Measurements from ENCODE around the gene ZFC3H1.
"Not testable (repeated sequence)": the region's sequence is repeated elsewhere in the genome, so short reads cannot be mapped to it uniquely, and the experiment has no call there.

The ZFC3H1 gene

GRCh38 chr12:71625476-71625875 is 38.2 kb downstream of the ZFC3H1 start:
- no peak for DNase-seq

DNA sequence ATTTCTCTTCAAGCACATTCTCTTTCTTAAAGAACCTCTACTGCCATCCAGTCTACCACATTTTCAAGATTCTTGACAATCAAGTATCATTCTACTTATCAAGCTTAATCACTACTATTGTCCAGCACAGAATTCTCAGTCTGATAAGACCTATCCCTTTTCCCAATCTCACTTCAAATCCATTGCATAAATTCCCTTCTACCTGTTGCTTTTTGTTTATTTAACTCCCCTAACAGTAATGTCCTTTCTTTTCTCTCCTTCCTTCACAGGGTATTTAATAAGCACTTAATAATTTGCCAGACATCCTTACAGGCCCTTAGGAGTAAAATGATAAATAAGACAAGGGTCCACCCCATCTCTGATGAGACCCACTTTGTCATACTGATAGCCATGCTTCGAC is 41.7 kb downstream of the ZFC3H1 start:
- no peak for DNase-seq

- no peak for DNase-seq
These were observed 53.4 kb downstream of the ZFC3H1 start for GRCh38 chr12:71610031-71610795.

DNA sequence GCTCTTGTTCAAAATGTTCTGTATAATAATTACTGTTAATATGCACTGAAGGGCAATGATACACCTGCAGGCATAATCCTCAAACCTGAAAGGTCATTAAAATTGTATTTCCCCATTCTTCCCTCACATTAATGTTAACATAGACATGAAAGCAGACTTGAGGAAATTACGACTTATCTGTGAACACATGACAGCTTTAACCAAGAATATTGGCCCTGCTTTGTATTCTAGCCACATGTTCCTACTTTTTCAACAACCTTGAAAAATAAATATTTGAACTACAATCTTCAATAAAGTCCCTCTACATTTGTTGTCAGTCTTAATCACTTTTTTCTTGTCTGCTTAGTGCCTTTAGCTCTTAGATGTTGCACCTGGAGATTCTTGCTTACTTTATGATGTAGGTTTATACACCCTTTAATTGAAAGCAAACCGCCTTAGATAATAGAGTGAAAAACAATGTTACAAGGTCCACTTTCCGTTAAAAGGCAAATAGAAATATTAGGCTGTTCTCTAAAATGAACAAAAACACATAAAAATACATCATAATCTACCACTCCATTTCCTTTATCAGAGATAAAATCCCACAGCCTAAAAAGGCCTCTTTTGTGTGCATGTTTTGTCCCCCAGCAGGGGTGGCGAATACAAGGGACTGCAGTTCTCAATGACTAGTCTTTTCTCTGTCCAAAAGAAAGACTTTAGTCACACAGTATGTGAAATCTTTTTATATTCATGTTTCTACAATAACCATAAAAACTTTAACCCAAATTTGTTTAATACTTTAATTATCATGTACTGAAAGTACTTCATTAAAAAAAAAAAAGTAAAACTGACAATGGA is 55.9 kb downstream of the ZFC3H1 start:
- no peak for DNase-seq

DNA sequence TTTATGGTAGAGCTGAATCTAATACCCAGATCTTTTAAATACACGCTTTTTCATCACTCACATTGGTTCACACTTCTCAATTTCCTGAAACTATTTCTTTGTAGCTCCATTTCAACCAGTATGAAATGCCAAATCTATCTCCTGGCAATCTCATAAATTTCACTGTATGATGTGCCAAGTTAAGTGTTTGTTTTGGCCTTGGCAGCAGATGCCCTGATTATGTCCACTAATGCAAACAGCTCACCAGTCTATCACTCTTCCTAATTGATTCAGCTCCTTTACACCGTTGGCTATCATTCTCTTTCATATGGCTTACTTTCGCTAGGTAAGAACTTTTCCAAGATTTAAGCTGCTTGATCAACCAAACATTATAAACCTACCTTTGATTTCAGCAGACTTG is 58.6 kb downstream of the ZFC3H1 start:
- no peak for DNase-seq

DNA sequence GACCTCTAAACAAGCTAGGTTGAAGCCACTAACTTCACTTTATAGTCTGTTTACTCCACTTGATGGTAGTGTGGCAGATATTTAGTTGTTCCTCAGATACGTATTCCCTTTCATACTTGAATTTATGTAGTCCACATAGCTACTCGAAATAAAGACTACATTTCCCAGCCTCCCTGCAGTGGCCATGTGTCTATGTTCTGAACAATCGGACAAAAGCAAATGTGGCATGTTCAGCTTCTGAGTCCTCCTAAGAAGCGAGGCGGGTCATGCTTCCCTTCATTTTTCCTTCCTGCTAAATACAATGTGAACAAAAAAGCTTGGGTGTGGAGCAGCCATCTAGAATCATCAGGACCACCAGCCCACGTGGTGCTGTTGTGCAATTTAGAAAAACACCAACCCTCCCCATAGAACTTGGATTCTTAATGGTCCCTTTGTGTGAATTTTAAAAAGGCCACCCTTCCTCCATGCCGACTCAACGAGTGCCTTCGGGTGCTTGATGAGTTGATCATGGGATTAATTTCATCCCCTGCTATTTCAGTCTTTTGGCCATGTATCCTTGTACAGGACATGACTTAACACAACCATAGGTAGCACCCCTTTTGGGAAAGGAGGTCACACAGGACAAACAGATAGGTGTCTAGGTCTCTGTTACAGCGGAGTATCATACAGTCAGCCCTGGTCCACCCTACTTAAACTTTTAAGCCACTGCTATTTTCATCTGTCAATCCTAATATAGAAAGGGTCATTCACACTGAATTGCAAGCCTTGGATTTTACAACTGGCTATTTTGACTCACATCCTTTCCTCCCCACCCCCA is 60.7 kb downstream of the ZFC3H1 start:
- no peak for DNase-seq

DNA sequence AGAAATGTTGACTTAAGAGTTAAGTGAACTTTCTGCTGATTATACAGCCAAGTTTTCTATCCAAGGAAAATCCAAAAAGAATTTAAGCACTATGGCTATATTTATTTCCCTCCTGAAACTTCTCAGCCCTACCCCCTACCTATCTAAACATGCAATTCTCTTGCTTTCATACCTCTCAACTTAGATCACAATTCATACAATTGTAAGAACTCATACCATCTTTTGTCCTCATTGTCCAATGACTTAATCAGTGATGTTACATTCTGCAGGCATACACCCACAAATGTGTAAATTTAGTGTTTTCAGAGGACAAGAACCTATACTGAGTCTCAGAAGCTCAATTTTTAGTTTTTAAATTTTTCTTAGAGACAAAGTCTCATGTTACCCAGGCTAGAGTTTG is 62.1 kb downstream of the ZFC3H1 start:
- no peak for DNase-seq

DNA sequence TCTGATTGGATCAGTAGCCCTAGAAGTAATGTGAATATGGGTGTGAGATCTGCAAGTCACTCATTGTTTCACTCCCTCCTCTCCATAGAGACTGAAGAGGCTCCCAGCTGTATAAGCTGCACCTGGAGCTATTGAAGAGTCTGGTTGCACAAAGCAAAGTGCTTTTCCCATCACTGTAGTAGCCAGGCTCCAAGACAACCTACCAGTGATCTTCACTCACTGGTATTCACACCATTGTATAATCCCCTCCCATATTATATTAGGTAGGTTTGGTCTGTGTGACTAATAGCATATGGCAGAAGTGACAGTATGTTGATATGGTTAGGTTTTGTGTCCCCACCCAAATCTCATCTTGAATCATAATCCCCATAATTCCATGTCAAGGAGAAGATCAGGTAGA is 64.4 kb downstream of the ZFC3H1 start:
- DNase-seq, result no peak

DNA sequence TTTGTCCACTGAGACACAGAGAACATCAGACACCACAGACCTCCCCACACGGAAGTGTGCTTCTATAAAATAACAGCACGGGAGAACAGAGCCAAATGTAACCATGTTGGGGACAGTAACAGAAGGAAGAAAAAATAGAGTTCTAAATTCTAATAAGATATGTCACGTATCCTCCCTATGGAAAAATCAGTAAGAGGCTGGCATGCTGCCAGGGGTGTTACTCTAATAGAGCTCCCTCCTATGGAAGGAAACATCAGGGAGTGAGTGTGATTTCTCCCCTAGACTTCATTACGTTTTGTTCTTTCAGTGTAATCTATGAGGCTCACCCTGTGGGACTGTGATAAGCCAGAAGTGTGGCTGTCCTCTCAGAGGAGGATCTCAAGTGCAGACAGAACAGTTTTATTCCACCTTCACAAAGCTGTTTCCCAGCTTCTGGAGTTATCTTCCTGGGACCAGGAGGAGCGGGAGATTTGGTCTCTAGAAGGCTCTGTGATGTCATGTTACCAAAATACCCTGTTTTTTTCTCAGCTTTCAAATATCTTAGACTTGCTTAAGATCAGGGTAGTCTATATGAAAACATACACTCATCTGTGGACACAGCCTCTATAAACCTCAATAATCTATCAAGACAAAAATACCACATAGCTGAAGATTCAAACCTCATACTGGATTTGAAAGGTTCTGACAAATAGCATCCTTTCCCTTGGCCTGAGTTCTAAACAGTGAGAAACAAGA is 69.3 kb downstream of the ZFC3H1 start:
- no peak for DNase-seq

DNA sequence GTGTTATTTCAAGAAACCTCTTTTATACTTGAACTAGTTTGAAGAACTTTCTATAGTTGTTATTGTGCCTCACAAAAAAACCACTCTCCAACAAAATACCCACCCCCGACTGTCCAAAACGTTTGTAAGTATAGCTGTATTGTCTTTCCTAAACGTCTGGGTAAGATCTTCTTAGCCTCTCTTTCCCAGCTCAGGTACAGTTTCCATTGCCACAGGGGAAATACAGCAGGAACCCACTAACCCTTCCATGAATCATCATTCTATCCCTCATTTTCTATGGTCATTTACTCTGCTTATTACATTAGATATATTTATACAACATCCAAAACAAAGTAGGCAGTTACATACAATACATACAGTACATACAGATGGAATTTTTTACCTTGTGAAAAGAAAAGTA is 70.8 kb downstream of the ZFC3H1 start:
- no peak for DNase-seq

DNA sequence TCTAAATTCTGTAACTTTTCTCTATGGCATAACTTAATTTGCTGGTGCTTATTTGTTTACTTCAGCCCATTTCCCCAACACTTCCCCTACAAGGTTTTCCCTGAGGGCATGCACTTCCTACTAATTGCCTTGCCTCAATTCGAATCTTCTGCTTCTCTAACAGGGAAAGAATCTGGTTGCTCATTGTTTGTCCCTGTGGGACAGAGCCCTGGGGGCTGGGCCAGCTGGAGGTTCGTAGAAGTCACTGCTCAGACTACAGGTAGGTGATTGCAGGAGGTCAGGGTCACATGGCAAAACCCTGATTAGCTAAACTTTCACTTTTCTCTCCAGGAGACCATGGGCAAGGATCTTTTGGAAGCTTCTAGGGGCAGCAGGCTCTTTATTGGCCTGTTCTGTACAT is 72.0 kb downstream of the ZFC3H1 start:
- DNase-seq, result no peak

- no peak for DNase-seq
These were observed 74.2 kb downstream of the ZFC3H1 start for GRCh38 chr12:71589478-71589881.

DNA sequence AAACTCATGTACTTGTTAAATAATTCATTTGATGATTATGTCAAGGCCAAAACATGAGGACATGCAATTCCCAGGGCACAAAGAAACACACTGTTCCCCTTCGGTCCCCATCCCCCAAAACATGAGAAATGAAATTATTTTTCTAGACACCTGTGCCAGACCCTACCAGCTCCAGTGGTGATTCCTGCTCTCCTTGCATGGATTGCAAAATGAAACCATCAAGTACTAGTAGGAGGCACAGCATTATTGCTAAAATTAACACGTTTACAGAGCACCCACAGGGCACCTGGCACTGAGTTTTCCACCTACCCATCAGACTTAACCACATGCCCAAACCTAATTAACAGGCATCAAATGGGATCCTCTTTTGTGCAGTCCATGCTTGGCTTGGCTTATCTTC is 76.6 kb downstream of the ZFC3H1 start:
- no peak for DNase-seq

GRCh38 chr12:71585218-71585617 is 78.4 kb downstream of the ZFC3H1 start:
- DNase-seq, result no peak

DNA sequence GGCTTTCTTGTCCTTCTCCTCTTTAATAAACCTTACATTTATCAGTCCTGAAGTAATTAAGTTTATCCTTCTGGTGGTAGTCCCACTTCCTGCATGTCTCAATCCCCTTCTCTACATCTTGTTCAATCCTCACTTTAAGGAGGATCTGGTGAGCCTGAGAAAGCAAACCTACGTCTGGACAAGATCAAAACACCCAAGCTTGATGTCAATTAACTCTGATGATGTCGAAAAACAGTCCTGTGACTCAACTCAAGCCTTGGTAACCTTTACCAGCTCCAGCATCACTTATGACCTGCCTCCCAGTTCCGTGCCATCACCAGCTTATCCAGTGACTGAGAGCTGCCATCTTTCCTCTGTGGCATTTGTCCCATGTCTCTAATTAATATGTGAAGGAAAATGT is 79.3 kb downstream of the ZFC3H1 start:
- no peak for DNase-seq

- no peak for DNase-seq
These were observed 80.7 kb downstream of the ZFC3H1 start for GRCh38 chr12:71582925-71583324.

GRCh38 chr12:71581206-71581605 is 82.4 kb downstream of the ZFC3H1 start:
- DNase-seq, result no peak

- DNase-seq, result no peak
These were observed 84.9 kb downstream of the ZFC3H1 start for GRCh38 chr12:71578694-71579258.

GRCh38 chr12:71576496-71576895 is 87.2 kb downstream of the ZFC3H1 start:
- DNase-seq, result no peak

DNA sequence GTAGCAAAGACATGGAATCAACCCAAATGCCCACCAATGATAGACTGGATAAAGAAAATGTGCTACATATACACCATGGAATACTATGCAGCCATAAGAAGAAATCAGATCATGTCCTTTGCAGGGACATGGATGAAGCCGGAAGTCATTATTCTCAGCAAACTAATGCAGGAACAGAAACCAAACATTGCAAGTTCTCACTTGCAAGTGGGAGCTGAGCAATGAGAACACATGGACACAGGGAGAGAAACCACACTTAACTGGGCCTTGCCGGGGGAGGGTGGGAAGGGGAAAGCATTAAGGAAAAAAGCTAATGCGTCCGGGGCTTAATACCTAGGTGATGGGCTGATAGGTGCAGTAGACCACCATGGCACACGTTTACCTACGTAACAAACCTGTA is 93.8 kb downstream of the ZFC3H1 start:
- not testable (repeated sequence) for DNase-seq

DNA sequence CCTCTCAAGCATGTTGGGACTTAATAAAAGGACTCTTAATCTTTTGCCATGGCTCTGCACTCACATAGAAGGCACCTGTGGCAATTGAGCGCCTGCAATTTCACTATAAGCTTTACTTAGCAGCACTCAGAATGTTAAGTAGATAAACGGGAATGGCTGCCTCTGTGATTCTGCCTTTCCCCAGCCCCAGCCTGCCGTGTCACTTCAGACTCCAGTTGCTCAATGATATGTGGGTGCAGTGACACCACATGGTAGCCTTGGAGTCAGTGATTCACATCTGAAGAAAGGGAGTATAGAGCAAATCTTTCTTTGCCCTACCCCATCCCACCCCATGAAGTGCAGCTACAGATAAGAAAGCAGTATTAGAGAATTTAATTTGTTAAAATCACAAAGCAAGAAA is 96.1 kb downstream of the ZFC3H1 start:
- DNase-seq, result no peak

DNA sequence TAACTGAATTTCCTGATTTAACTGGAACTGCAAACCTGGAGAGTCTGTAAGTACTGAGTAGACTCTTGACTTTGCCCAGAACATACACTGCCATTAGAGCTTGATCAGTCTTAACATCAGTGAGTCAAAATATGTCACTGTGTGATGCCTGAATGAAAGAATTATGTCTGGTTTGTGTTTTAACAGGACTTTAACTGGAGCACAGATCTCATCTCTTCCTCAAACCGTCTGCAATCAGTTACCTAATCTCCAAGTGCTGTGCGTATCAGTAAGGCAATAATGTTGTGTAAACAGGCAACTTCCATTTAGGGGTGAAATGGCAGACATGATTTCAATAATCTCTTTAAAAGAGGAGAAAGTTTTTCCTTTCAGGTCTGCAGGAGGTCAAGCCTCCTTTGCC is 97.0 kb downstream of the ZFC3H1 start:
- DNase-seq, result no peak

Data from activated CD8-positive, alpha-beta memory T cell treated with anti-CD3 and anti-CD28 coated beads, Interleukin-2, amount 50 U/mL, for 48 hours (primary cell).